NCI-H187 (cell line): Measurements from ENCODE around the gene FAM13A.
"Not testable (repeated sequence)": the region's sequence is repeated elsewhere in the genome, so short reads cannot be mapped to it uniquely, and the experiment has no call there.

Experiments used
- DNase-seq, 2 experiments: peaks; one replicate each; lab custom pipeline; 2025; lab: John Stamatoyannopoulos, UW

Gene FAM13A

GRCh38 chr4:89042055-89042454 lies 14.9 kb downstream of the FAM13A start:
- DNase-seq, result no peak

- no peak for DNase-seq
These were observed 17.2 kb downstream of the FAM13A start for GRCh38 chr4:89039730-89040338.

- no peak for DNase-seq
These were observed 20.4 kb downstream of the FAM13A start for GRCh38 chr4:89036535-89036934.

DNA sequence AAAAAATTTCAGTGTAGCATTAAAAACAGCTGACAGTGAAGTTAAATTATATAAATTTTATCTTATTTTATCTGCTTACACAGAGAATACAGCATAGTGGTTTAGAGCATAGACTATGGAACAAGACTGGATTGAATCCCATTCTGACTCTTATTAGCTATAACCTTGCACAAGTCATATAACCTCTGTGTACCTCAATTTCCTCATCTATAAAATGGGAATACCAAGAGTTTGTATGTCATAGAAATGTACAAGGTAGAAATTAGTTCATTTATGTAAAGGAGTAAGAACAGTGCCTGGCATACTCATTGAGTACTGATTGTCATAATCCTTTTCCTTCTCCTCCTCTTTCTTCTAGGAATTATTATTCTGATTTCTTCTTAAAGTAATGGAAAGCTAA lies 25.7 kb downstream of the FAM13A start:
- no peak for DNase-seq

DNA sequence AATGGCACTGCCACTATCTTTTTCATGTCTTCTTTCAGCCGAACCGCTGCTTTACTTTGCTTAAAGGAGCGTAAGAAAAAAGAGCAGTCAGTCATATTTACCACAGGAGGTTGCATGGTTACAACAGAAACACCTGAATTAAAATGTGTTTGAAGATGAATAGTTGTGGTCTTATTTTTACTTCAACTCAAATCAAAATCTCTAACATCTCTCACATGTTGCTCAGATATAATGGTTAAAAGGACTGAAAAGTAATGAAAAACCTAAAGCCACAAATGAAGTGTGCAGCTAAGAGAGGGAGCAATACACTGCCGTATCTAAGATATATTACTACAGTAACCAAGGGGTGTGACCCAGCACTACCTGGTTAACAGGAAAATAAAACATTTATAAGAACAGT lies 27.4 kb downstream of the FAM13A start:
- DNase-seq, result no peak

- DNase-seq, result no peak
These were observed 30.4 kb downstream of the FAM13A start for GRCh38 chr4:89026542-89026941.

GRCh38 chr4:89024051-89024675 lies 32.8 kb downstream of the FAM13A start:
- peak in 1 of 2 experiments; percentile 55 for DNase-seq

GRCh38 chr4:89023140-89023539 lies 33.8 kb downstream of the FAM13A start:
- DNase-seq, result no peak

- DNase-seq, result no peak
These were observed 34.4 kb downstream of the FAM13A start for GRCh38 chr4:89022426-89023128.

DNA sequence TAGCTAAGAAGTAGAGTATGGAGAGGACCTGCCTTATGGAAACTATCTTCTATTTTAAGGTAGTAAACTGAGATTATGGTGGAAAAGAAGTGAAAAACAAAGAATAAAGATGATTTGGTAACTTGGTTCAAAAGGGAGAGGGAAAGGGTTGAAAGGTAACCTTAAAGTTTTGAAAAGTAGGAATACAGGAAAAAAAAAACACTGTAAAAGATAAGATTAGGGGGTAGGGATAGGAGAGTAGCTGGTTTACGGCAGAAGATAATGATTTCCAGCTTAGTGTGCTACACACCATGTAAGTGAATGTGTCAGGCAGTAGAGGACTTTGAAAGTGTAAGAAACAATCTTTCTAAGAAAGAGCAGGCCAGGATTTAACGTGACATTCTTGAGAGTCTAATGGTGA lies 35.3 kb downstream of the FAM13A start:
- no peak for DNase-seq

- DNase-seq, result no peak
These were observed 35.9 kb downstream of the FAM13A start for GRCh38 chr4:89021062-89021461.

- not testable (repeated sequence) for DNase-seq
These were observed 42.1 kb downstream of the FAM13A start for GRCh38 chr4:89014897-89015296.

GRCh38 chr4:89009761-89010369 lies 47.1 kb downstream of the FAM13A start:
- DNase-seq, result no peak

- DNase-seq, result no peak
These were observed 47.9 kb downstream of the FAM13A start for GRCh38 chr4:89009115-89009514.

DNA sequence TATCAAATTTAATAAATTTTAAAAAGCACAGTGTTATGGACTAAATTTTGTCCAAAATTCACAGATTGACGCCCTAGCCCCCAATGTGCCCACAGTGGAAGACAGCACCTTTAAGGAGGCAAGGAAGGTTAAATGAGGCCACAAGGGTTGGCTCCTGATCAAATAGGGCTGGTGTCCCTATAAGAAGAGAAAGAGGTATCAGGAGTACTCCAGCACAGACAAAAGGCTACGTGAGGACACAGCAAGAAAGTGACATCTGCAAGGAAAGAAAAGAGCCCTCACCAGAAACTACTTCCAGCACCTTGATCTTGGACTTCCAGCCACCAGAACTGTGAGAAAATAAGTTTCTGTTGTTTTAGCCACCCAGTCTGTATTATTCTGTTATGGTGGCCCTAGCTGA lies 48.8 kb downstream of the FAM13A start:
- DNase-seq, result no peak

GRCh38 chr4:89007338-89007939 lies 49.5 kb downstream of the FAM13A start:
- DNase-seq, result no peak

- no peak for DNase-seq
These were observed 50.7 kb downstream of the FAM13A start for GRCh38 chr4:89006307-89006706.

- not testable (repeated sequence) for DNase-seq
These were observed 51.9 kb downstream of the FAM13A start for GRCh38 chr4:89005066-89005465.

- peak; percentile 32 to 76 for DNase-seq
These were observed 55.1 kb downstream of the FAM13A start for GRCh38 chr4:89001647-89002445.

- peak; percentile 63 to 75 for DNase-seq
These were observed 56.1 kb downstream of the FAM13A start for GRCh38 chr4:89000844-89001360.

- no peak for DNase-seq
These were observed 56.6 kb downstream of the FAM13A start for GRCh38 chr4:89000382-89000781.
